Fibroblast of mammary gland (primary cell): Measurements from ENCODE around the gene ADI1.
"Not testable (repeated sequence)": the region's sequence is repeated elsewhere in the genome, so short reads cannot be mapped to it uniquely, and the experiment has no call there.

ENCODE experiments used
- DNase-seq: peaks from one replicate; pipeline ENCODE4 v3.0.0-alpha.2; 2010; ENCODE audit warnings: low read depth
- H3K4me3 ChIP-seq: 2 replicates; pipeline ENCODE4 v1.5.1; 2011; ENCODE audit warnings: low read depth, mild to moderate bottlenecking, low read length, moderate library complexity; ENCODE audit not compliant: control insufficient read depth
- CTCF ChIP-seq: conservative IDR thresholded peaks from 2 replicates; pipeline ENCODE4 v1.5.1; 2011; ENCODE audit warnings: low read depth, low read length, inconsistent platforms; ENCODE audit not compliant: control insufficient read depth, insufficient read depth

ADI1 gene

GRCh38 chr2:3451926-3452671, 67.2 kb downstream of the ADI1 start:
- DNase-seq = no peak
- no peak for TF ChIP-seq CTCF

GRCh38 chr2:3451169-3451568, 68.2 kb downstream of the ADI1 start:
- no peak for TF ChIP-seq CTCF
- no peak overlapping the region for H3K4me3 ChIP-seq

More at GRCh38 chr2:3451926-3452671, 67.2 kb downstream of the ADI1 start:
- no peak overlapping the region for H3K4me3 ChIP-seq

GRCh38 chr2:3450385-3451010, 68.8 kb downstream of the ADI1 start:
- no peak for DNase-seq
- no peak overlapping the region for H3K4me3 ChIP-seq
- TF ChIP-seq CTCF = no peak

More at GRCh38 chr2:3451169-3451568, 68.2 kb downstream of the ADI1 start:
- no peak for DNase-seq

- no peak for TF ChIP-seq CTCF
Observed at GRCh38 chr2:3449936-3450335, 69.4 kb downstream of the ADI1 start.

GRCh38 chr2:3449086-3449485, 70.2 kb downstream of the ADI1 start:
- no peak for TF ChIP-seq CTCF
- H3K4me3 ChIP-seq = no peak overlapping the region
- peak; percentile 86 for DNase-seq

More at GRCh38 chr2:3449936-3450335, 69.4 kb downstream of the ADI1 start:
- H3K4me3 ChIP-seq = no peak overlapping the region
- DNase-seq = no peak

GRCh38 chr2:3448441-3448911, 70.9 kb downstream of the ADI1 start:
- not testable (repeated sequence) for DNase-seq
- peak overlapping the region; percentile 9 for H3K4me3 ChIP-seq

- H3K4me3 ChIP-seq = no peak overlapping the region
- TF ChIP-seq CTCF = no peak
- DNase-seq = no peak
Observed at GRCh38 chr2:3447789-3448317, 71.5 kb downstream of the ADI1 start.
